ENCODE results near the gene ELANE.
"Not testable (repeated sequence)": the region's sequence is repeated elsewhere in the genome, so short reads cannot be mapped to it uniquely, and the experiment has no call there.

DNA sequence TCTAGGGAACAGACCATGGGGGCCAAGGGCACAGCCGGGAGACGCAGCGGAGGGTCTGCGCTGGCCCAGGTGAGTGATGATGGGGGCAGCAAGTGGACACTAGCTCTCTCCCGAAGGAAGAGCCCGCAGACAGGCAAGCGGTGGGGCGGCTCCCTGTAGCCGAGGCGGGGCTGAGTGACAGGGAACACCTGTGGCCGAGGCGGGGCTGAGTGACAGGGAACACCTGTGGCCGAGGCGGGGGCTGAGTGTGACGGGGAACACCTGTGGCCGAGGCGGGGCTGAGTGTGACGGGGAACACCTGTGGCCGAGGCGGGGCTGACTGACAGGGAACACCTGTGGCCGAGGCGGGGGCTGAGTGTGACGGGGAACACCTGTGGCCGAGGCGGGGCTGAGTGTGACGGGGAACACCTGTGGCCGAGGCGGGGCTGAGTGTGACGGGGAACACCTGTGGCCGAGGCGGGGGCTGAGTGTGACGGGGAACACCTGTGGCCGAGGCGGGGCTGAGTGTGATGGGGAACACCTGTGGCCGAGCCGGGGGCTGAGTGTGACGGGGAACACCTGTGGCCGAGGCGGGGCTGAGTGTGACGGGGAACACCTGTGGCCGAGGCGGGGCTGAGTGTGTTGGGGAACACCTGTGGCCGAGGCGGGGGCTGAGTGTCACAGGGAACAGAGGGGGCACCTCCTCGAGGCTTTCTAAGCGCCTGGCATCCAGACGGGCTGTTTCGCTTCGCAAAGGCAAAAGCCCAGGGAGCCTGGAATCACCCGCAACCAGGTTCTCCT lies 39.5 kb downstream of the ELANE start:
- TF ChIP-seq, protein P1, sequence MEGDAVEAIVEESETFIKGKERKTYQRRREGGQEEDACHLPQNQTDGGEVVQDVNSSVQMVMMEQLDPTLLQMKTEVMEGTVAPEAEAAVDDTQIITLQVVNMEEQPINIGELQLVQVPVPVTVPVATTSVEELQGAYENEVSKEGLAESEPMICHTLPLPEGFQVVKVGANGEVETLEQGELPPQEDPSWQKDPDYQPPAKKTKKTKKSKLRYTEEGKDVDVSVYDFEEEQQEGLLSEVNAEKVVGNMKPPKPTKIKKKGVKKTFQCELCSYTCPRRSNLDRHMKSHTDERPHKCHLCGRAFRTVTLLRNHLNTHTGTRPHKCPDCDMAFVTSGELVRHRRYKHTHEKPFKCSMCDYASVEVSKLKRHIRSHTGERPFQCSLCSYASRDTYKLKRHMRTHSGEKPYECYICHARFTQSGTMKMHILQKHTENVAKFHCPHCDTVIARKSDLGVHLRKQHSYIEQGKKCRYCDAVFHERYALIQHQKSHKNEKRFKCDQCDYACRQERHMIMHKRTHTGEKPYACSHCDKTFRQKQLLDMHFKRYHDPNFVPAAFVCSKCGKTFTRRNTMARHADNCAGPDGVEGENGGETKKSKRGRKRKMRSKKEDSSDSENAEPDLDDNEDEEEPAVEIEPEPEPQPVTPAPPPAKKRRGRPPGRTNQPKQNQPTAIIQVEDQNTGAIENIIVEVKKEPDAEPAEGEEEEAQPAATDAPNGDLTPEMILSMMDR (IDR thresholded peaks at IDR 0.05): not testable (repeated sequence)
- not testable (repeated sequence) for TF ChIP-seq POLR2A (IDR thresholded peaks at IDR 0.05)
